Cardiac muscle cell (in vitro differentiated cells and primary cell): Measurements from ENCODE around the gene BTAF1. TPM values are rescaled to one million over a fixed set of nuclear protein-coding genes. Genes with fewer than 3 reads are reported as not detected.

Experiments used
- DNase-seq, 2 donors: peaks; one replicate each; pipeline versions ENCODE4 v3.0.0 to v3.0.0-alpha.2; 2010 to 2017; ENCODE audit warnings: low read depth in 1 of 2, low spot score in 1 of 2
- H3K27ac ChIP-seq: fragments of 200-600 bp; sonication (generic); 2 replicates; pipeline ENCODE4 v1.5.1; 2016
- H3K27me3 ChIP-seq: fragments of 200-600 bp; sonication (generic); 2 replicates; pipeline ENCODE4 v1.6.0; 2016; ENCODE audit warnings: control low read depth
- H3K36me3 ChIP-seq: fragments of 200-600 bp; sonication (generic); 2 replicates; pipeline ENCODE4 v1.5.1; 2016; ENCODE audit warnings: control low read depth
- H3K4me1 ChIP-seq: fragments of 200-600 bp; sonication (generic); 2 replicates; pipeline ENCODE4 v1.8.1; 2017; ENCODE audit warnings: low read depth, mild to moderate bottlenecking, mixed run types
- H3K4me3 ChIP-seq: fragments of 200-600 bp; sonication (generic); 2 replicates; pipeline ENCODE4 v1.5.1; 2016; ENCODE audit warnings: mild to moderate bottlenecking
- H3K9me3 ChIP-seq: fragments of 200-600 bp; sonication (generic); 2 replicates; pipeline ENCODE4 v1.5.1; 2017; ENCODE audit warnings: low read depth, mild to moderate bottlenecking, control low read depth
- CTCF ChIP-seq: IDR thresholded peaks from 2 replicates; pipeline ENCODE4 v1.5.1; 2012; ENCODE audit warnings: low read depth, mild to moderate bottlenecking, low read length
- polyA plus RNA-seq: library from polyadenylated mRNA; unstranded; fragments of >200 nt; fragmentation: Nextera tagmentation; extraction: Ambion mirVana; gene quantifications from 2 replicates; pipeline ENCODE4 v1.2.1, GENCODE V29; 2016
- total RNA-seq: library from RNA; depleted of rRNA; stranded (reverse); fragments of >200 nt; gene quantifications from 2 replicates; pipeline ENCODE4 v1.2.3, GENCODE V29; 2016

BTAF1 gene
- total and polyA plus RNA-seq, 2 experiments from 2014 or later, result 35.1 to 121 TPM

- Histone ChIP-seq H3K4me1 (peaks cover 37% of the 10 kb centered on the region), H3K4me3 (no peak overlapping the region), H3K27ac (no peak overlapping the region), H3K36me3 (peaks cover 17% of the 10 kb centered on the region), H3K27me3 (no peaks in the 10 kb centered on the region), H3K9me3 (no peaks in the 10 kb centered on the region)
- no peak for DNase-seq
- no peak for TF ChIP-seq CTCF
These were observed 55.0 kb downstream of the BTAF1 start for GRCh38 chr10:91978585-91978984.

DNA sequence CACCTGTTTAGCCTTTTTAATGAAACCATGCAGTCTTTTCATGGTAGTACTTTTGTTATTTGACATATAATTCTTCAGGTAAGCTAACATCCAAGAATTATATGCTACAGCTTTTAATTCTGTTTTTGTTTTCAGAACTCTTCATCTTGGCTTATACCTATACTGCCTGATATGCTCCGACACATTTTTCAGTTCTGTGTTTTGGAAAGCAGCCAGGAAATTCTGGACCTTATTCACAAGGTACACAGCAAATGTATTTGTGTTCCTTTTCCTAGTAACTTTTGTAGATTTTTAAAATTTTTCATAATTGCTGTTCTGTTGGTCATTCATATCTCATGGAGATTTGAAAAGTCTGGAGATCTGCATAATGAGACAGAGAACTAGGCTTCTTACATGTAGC is 56.7 kb downstream of the BTAF1 start:
- H3K36me3 ChIP-seq, result peaks cover 32% of the 10 kb centered on the region
- no peak for TF ChIP-seq CTCF

GRCh38 chr10:91983416-91983815 is 59.8 kb downstream of the BTAF1 start:
- Histone ChIP-seq H3K36me3 (peaks cover 33% of the 10 kb centered on the region), H3K27ac (peak overlapping the region; percentile 88), H3K4me1 (peaks cover 43% of the 10 kb centered on the region), H3K9me3 (no peaks in the 10 kb centered on the region), H3K27me3 (no peaks in the 10 kb centered on the region), H3K4me3 (no peak overlapping the region)
- TF ChIP-seq CTCF, result no peak
- peak; percentile 55 to 95 for DNase-seq

More for the DNA sequence above, 56.7 kb downstream of the BTAF1 start:
- H3K27ac ChIP-seq, result no peak overlapping the region
- H3K9me3 ChIP-seq, result no peaks in the 10 kb centered on the region
- no peaks in the 10 kb centered on the region for H3K27me3 ChIP-seq
- peaks cover 48% of the 10 kb centered on the region for H3K4me1 ChIP-seq
- DNase-seq, result peak in 1 of 2 donors; percentile 21
- H3K4me3 ChIP-seq, result no peak overlapping the region

DNA sequence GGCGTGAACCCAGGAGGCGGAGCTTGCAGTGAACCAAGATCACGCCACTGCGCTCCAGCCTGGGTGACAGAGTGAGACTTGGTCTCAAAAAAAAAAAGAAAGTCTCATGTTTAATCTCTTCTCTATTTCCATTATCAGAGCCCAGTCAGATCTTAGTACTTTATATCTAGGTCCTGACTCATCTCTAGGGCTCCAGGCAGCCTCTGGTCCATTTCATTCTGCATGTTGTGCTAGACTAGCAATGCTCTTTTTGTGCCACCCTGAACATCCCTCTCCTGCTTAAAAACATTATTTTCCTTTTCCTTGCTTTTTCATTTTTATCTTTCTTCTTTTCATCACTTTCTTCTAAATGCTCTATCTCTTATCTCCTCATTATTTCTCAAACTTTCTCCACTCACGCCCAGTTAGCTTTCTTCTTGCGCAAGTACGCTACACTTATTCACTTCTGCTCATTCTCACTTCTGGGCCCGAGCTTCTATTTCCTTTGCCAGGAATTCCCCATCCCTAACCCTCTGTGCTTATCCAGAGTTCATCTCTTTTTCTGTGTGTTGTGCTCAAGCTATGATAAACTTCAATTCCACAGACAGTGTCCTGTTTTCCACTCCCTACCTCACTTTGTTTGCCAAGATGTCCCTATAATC is 63.9 kb downstream of the BTAF1 start:
- Histone ChIP-seq H3K36me3 (peaks cover 36% of the 10 kb centered on the region), H3K27me3 (no peaks in the 10 kb centered on the region), H3K9me3 (no peaks in the 10 kb centered on the region), H3K4me3 (no peak overlapping the region), H3K27ac (no peak overlapping the region), H3K4me1 (peaks cover 31% of the 10 kb centered on the region)
- peak in 1 of 2 donors; percentile 86 for DNase-seq
- TF ChIP-seq CTCF, result no peak

DNA sequence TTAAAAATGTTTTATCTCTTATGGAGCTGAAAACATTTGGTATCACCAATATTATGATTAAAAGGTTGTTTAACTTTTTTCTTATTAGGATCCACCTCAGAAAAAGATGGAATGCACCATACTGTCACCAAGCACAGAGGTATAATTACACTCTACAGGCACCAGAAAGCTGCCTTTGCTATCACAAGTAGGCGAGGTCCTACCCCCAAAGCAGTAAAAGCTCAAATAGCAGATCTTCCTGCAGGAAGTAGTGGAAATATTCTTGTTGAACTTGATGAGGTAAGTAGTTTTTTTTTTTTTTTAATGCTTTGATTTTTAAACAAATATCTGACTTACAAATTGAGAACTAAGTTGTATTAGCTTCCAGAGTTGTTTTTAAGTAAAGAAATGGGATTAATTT is 68.5 kb downstream of the BTAF1 start:
- H3K4me1 ChIP-seq, result no peaks in the 10 kb centered on the region
- H3K4me3 ChIP-seq, result no peak overlapping the region
- no peak for DNase-seq
- peaks cover 50% of the 10 kb centered on the region for H3K36me3 ChIP-seq
- no peaks in the 10 kb centered on the region for H3K27me3 ChIP-seq
- no peak overlapping the region for H3K27ac ChIP-seq
- no peak for TF ChIP-seq CTCF
- no peaks in the 10 kb centered on the region for H3K9me3 ChIP-seq
